ENCODE measurements around the gene MED28. TPM values are rescaled to one million over a fixed set of nuclear protein-coding genes. Genes with fewer than 3 reads are reported as not detected.

Gene MED28
- total RNA-seq, 1 experiment from 2014 or later: 9.2 TPM

DNA sequence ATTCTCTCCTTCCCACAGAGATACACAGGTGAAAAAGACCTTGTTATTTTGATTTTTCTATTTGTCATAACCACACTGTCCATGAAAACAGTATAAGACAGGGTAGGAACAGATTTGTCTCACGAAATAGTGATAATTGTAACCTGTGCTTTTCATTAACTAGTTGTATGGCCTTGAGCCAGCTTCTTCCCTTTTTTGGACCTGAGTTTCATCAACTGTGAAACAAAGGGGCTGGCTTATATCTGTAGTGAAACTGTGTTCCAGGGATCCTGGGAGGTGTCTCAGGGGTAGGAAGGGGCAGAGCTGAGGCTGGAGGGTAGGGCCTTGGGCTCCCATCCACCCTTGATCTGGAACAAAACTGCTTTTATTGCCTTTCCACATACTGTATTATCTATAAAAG lies 50.9 kb downstream of the MED28 start:
- no peak for DNase-seq (ENCODE audit: low read depth)

GRCh38 chr4:17665852-17666251 lies 51.4 kb downstream of the MED28 start:
- DNase-seq (ENCODE audit: low read depth): no peak

DNA sequence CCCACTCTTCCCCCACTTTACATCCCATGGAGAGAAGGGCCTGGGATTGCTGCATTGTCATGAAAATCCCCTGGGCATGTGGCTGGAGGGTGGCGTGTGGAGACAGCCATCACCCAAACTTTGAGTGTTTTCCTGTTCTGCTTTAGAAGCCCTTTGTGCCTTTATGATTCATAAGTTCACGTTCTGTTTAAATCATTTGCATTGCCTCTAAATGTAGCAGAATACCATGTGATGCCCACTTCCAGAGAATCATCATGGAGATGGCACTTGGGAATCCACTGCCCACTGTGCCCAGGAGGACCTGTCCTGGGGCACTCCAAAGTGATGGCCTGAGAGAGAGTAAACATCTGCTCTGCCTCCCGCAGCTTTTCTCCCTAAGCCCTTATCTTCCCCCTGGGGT lies 52.8 kb downstream of the MED28 start:
- no peak for DNase-seq (ENCODE audit: low read depth)

DNA sequence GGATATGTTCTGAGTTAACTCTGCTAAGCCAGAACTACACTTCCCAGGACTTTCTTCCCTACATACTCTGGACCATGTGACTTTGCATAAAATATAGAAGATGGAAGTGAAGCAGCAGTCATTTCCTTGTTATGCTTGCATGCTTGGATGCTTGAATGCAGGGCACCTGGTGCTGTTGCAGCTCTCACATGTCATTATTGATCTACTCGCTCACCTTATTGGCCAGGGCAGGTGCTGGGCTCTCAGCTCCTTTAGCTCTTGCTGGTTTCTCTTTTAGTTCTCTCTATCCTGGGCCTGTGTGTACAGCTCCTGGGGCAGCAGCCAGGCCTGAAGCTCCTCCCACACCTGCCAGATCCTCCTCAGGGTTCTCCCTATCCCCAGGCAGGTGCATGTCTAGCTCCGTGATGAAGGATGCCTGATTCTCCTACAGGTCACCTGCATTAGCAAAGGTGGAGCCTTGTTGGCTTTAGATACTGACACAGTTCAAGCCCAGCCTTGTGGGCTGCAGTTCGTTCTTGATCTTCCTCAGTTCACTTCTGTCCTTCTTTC lies 53.3 kb downstream of the MED28 start:
- DNase-seq (ENCODE audit: low read depth): no peak

DNA sequence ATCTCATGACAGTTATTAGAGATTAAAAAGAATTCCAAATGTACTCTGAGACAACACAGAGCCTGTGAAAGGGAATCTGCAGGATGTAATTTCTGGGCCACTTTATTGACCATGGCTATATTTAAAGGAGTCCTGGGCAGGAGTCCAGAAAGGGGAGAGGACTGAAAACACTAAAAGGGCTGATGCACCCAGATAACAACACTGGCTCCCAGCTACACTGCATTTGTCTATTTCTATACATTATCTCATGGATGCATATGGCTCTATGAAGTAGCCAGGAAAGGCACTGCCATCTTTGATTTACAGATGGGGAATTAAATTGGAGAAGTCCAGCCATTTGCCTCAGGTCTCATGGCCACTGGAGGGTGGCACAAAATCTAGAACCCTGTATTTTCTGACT lies 56.0 kb downstream of the MED28 start:
- no peak for DNase-seq (ENCODE audit: low read depth)

DNA sequence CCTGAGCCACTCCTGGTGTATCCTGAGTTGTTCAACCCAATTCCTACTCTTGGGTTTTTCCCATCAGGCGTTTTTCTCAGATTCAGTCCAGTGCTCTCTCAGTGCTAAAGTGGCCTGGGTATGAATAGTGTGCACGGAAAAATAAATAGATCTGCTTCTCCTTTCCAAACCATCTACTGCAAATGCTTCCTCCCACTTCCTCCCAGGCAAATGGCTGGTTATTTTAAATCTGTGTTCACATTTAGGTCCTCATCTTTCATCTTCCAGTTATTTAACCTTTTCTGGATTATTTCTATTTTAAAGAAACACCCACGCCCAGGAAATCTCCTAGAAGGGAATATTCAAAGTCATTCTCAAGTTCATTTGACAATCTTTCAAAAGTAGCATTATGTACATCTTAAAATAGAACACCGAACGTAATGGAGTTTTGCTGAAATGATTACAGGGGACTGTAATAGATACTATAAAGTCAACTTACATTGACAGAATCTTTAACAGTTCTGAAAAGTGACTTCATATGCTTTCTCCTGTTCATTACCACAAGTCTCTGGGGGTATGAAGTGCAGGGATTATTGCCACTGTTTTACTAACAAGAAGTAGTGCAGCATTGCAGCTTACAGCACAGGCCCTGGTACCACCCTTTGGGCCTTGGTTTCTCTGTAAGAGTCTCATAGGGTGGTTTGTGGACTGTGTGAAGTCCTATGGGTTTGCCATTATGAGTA lies 66.3 kb downstream of the MED28 start:
- DNase-seq (ENCODE audit: low read depth): no peak

DNA sequence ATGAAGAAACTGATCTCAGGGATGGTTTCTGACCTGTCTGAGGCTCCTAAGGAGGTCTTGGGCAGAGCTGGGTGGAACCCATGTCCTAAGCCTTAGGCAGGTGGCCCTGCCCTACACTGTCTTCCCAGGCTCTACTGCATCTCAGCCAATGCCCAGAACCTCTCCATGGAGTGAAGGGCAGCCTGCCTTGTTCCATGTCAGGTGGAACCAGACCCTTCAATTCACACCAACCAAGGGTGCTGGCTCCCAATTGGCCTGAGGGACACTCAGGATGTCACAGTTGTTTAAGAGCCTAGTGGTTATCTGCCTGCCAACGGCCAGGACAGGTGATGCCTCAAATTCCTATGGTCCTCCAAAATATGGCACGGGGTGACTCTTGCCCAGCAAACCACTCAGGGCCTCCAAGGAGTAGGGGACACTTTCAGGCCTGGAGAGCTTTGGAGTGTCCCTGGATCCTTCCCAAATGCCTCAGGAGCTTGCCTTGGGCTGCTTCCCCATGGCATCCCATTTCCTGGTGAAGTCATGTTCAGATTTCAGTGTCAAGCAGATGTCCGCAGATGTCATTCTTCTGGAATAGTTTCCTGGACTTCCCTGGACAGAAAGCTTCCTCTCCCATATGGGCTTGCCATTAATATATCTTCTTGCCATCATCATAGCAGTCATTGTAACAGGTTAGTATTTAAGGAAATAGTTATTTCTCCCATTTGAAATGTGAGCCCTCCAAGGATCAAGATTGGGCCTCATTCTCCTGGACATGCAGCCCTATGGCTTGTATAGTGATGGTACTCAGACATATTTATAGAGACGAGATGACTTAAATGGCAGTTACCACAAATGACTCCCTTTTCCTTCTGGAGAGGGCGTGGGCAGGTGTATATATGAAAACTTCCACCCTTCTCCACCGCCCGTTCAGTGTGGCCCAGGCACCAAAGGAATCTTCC lies 67.1 kb downstream of the MED28 start:
- DNase-seq (ENCODE audit: low read depth): no peak

- no peak for DNase-seq (ENCODE audit: low read depth)
These were observed 67.8 kb downstream of the MED28 start for GRCh38 chr4:17682222-17682566.

Other genes with a start within 250 kb of the MED28 start
- gene QDPR, start 102.6 kb upstream of the MED28 start, total RNA-seq (2014; rRNA removed): 19.4 and 36.1 TPM in 2 replicates
- not detected in 2 replicates for gene CLRN2, start 99.5 kb upstream of the MED28 start, total RNA-seq (2014; rRNA removed)
- 78.1 and 90.6 TPM in 2 replicates for gene LAP3, start 37.4 kb upstream of the MED28 start, total RNA-seq (2014; rRNA removed)
- not detected in 2 replicates for gene FAM184B, start 167.0 kb downstream of the MED28 start, total RNA-seq (2014; rRNA removed)
- 13.7 and 17.7 TPM in 2 replicates for gene DCAF16, start 196.1 kb downstream of the MED28 start, total RNA-seq (2014; rRNA removed)
- gene NCAPG, start 196.3 kb downstream of the MED28 start, total RNA-seq (2014; rRNA removed): 83.7 and 84.6 TPM in 2 replicates